CD14-positive monocyte (primary cell): ENCODE results near the gene RIC8A. TPM values are rescaled to one million over a fixed set of nuclear protein-coding genes. Genes with fewer than 3 reads are reported as not detected.

Source experiments
- DNase-seq, 3 donors: peaks; one replicate each; pipeline ENCODE4 v3.0.0-alpha.2; 2011 to 2022
- H2AFZ ChIP-seq: 2 replicates; pipeline ENCODE4 v1.6.0; 2012; ENCODE audit warnings: mild to moderate bottlenecking, low read depth, low read length, inconsistent platforms; ENCODE audit not compliant: insufficient read depth, poor library complexity, severe bottlenecking
- H3K27ac ChIP-seq, 2 donors: 1 replicate in 1 of 2; 2 replicates in 1 of 2; pipeline ENCODE4 v1.5.1; 2012 to 2013; ENCODE audit warnings: low read length in 2 of 2, control low read depth in 1 of 2, inconsistent platforms in 1 of 2, low read depth in 1 of 2, mild to moderate bottlenecking in 1 of 2
- H3K27me3 ChIP-seq, 2 donors: one replicate each; pipeline versions ENCODE4 v1.6.0 to v1.6.1; 2011 to 2013; ENCODE audit warnings: low read length in 2 of 2; ENCODE audit not compliant: control insufficient read depth in 2 of 2, insufficient read depth in 2 of 2
- H3K36me3 ChIP-seq, 2 donors: replicated peaks in 1 of 2; 1 replicate in 1 of 2; 2 replicates in 1 of 2; pipeline versions ENCODE4 v1.5.1 to v1.6.1; 2012 to 2013; ENCODE audit warnings: low read length in 2 of 2, control low read depth in 1 of 2, inconsistent platforms in 1 of 2, mild to moderate bottlenecking in 1 of 2; ENCODE audit not compliant: insufficient read depth in 2 of 2, control insufficient read depth in 1 of 2
- H3K4me1 ChIP-seq, 2 donors: 1 replicate in 1 of 2; 2 replicates in 1 of 2; pipeline versions ENCODE4 v1.5.1 to v1.6.1; 2012 to 2013; ENCODE audit warnings: low read length in 2 of 2, control low read depth in 1 of 2, inconsistent platforms in 1 of 2, mild to moderate bottlenecking in 1 of 2, moderate library complexity in 1 of 2; ENCODE audit not compliant: insufficient read depth in 2 of 2, control insufficient read depth in 1 of 2
- H3K4me2 ChIP-seq: replicated peaks from 2 replicates; pipeline ENCODE3; 2012; ENCODE audit warnings: low read length, moderate library complexity, mild to moderate bottlenecking; ENCODE audit not compliant: poor library complexity, severe bottlenecking; ENCODE audit errors: extremely low read depth
- H3K4me3 ChIP-seq, 3 experiments: fragments of 200-600 bp in 1 of 3; sonication (generic) in 1 of 3; replicated peaks in 1 of 3; 1 replicate in 2 of 3; 2 replicates in 1 of 3; pipeline ENCODE4 v1.5.1; 2011 to 2013; ENCODE audit warnings: low read length in 3 of 3, mild to moderate bottlenecking in 3 of 3, control low read depth in 2 of 3, low read depth in 2 of 3, inconsistent platforms in 1 of 3, moderate library complexity in 1 of 3
- H3K79me2 ChIP-seq: 2 replicates; pipeline ENCODE4 v1.6.0; 2012; ENCODE audit warnings: mild to moderate bottlenecking, control low read depth, inconsistent platforms, low read length, moderate library complexity; ENCODE audit not compliant: insufficient read depth
- H3K9ac ChIP-seq: 2 replicates; pipeline ENCODE4 v1.6.0; 2017; ENCODE audit warnings: low read length, mild to moderate bottlenecking; ENCODE audit not compliant: insufficient read depth, poor library complexity, severe bottlenecking
- H3K9me3 ChIP-seq, 2 donors: replicated peaks in 1 of 2; 1 replicate in 1 of 2; 2 replicates in 1 of 2; pipeline versions ENCODE4 v1.5.1 to v1.6.1; 2012 to 2013; ENCODE audit warnings: low read length in 2 of 2, control low read depth in 1 of 2; ENCODE audit not compliant: control insufficient read depth in 1 of 2, insufficient read depth in 1 of 2
- H4K20me1 ChIP-seq: 2 replicates; pipeline ENCODE4 v1.6.0; 2012; ENCODE audit warnings: mild to moderate bottlenecking, low read length, control low read depth, moderate library complexity; ENCODE audit not compliant: insufficient read depth
- H3K27ac Mint-ChIP-seq, 7 donors: one replicate each; pipeline ENCODE4 v1.8.0; 2020; ENCODE audit warnings: mild to moderate bottlenecking in 7 of 7, mixed read lengths in 7 of 7, moderate library complexity in 6 of 7, inconsistent platforms in 2 of 7
- H3K27me3 Mint-ChIP-seq, 3 donors: one replicate each; pipeline ENCODE4 v1.8.0; 2021 to 2022; ENCODE audit warnings: low read depth in 3 of 3, mild to moderate bottlenecking in 3 of 3, mixed read lengths in 3 of 3, moderate library complexity in 3 of 3, inconsistent platforms in 1 of 3
- H3K36me3 Mint-ChIP-seq, 2 donors: one replicate each; pipeline ENCODE4 v1.8.0; 2020; ENCODE audit warnings: mixed read lengths in 2 of 2, inconsistent platforms in 1 of 2, mild to moderate bottlenecking in 1 of 2
- H3K4me1 Mint-ChIP-seq: one replicate; pipeline ENCODE4 v1.8.0; 2020; ENCODE audit warnings: mild to moderate bottlenecking, mixed read lengths
- H3K4me3 Mint-ChIP-seq, 2 donors: one replicate each; pipeline ENCODE4 v1.8.0; 2020; ENCODE audit warnings: mild to moderate bottlenecking in 2 of 2, mixed read lengths in 2 of 2, moderate library complexity in 1 of 2
- H3K9me3 Mint-ChIP-seq, 7 donors: one replicate each; pipeline ENCODE4 v1.8.0; 2020 to 2022; ENCODE audit warnings: mixed read lengths in 7 of 7, mild to moderate bottlenecking in 6 of 7, moderate library complexity in 6 of 7, inconsistent platforms in 2 of 7
- WGBS: methylation state at CpG from one replicate; pipeline ENCODE4 v1.1.5; 2013; ENCODE audit warnings: missing lambda C conversion rate; ENCODE audit not compliant: insufficient coverage; 5-methylcytosine and 5-hydroxymethylcytosine counted together
- intact Hi-C, 2 donors: fragments of 100-400 bp; cut with micrococcal nuclease; formaldehyde crosslinking; loops; one replicate each; pipeline versions ENCODE4 v1.15.0 to v1.15.1; 2023
- polyA plus RNA-seq, 3 donors: library from polyadenylated mRNA; depleted of rRNA in 1 of 3; unstranded in 2 of 3; stranded (reverse) in 1 of 3; fragments of 300-500 nt in 2 of 3; fragments of >200 nt in 1 of 3; fragmentation: Illumina TruSeq in 2 of 3; gene quantifications; 1 replicate in 2 of 3; 2 replicates in 1 of 3; pipeline ENCODE4 v1.2.3, GENCODE V29; 2012 to 2021
- TF ChIP-seq, protein P1 (sequence below): fragments of 200-600 bp; IDR thresholded peaks from one replicate; pipeline ENCODE4 v1.8.0; 2022; ENCODE audit warnings: antibody characterized with exemption, mild to moderate bottlenecking

RIC8A gene
- polyA plus RNA-seq, 3 donors = 51.1 to 79.1 (median 56.5) TPM

DNA sequence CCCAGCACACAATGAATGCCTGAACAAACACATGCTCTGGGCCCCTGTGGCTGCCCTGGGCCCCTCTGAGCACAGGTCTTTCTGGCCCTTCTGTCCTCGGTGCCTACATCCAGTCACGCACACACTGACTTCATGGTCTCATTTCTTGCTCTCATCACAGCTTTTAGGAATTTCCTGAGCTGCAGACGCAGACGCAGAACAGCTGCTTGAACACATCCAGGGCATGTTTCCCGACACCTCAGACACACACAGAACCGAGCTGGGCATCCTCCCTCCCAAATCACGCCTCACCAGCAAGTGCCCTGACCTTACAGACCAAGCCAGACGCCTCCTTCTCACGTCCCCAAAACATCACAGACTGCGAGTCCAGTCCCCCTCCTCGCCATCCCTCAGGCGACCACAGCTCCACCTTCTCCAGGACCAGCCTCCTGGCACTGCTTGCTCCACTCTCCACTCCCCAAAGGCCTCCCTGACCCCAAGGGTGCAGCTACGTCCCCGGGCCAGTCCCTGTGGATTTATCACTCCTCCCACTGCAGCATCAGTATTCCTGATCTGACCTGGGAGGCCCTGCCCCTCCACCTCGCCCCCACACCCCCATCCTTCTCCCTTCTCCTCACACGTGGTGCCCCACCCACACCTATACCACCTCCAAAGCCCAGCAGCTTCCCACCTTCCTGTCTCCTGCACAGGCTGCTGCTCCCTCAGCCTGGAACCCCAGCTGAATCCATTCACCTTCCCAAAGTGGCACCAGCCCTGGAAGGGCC is 15.7 kb downstream of the RIC8A start:
- H3K36me3 Mint-ChIP-seq = peaks cover 20 to 26% of the 10 kb centered on the region in 2 donors
- H3K4me3 Mint-ChIP-seq = no peak overlapping the region
- Histone ChIP-seq H3K9me3 (no peaks in the 10 kb centered on the region), H3K27ac (no peak overlapping the region), H2AFZ (no peak overlapping the region), H4K20me1 (no peaks in the 10 kb centered on the region), H3K4me3 (no peak overlapping the region), H3K36me3 (peaks cover 0 to 7% of the 10 kb centered on the region in 2 donors), H3K9ac (no peak overlapping the region), H3K79me2 (no peaks in the 10 kb centered on the region), H3K4me1 (no peaks in the 10 kb centered on the region), H3K27me3 (no peaks in the 10 kb centered on the region), H3K4me2 (no peak overlapping the region)
- no peak for DNase-seq
- H3K27me3 Mint-ChIP-seq = peaks cover 0 to 2% (median 0%) of the 10 kb centered on the region in 3 donors
- WGBS = 95% methylated on average over 16 of the region's 16 CpGs
- H3K9me3 Mint-ChIP-seq = no peaks in the 10 kb centered on the region
- H3K4me1 Mint-ChIP-seq = no peaks in the 10 kb centered on the region
- intact Hi-C loops = no loop called here
- H3K27ac Mint-ChIP-seq = peak overlapping the region in 2 of 7 donors; percentile 7 to 53
- TF ChIP-seq, protein P1, sequence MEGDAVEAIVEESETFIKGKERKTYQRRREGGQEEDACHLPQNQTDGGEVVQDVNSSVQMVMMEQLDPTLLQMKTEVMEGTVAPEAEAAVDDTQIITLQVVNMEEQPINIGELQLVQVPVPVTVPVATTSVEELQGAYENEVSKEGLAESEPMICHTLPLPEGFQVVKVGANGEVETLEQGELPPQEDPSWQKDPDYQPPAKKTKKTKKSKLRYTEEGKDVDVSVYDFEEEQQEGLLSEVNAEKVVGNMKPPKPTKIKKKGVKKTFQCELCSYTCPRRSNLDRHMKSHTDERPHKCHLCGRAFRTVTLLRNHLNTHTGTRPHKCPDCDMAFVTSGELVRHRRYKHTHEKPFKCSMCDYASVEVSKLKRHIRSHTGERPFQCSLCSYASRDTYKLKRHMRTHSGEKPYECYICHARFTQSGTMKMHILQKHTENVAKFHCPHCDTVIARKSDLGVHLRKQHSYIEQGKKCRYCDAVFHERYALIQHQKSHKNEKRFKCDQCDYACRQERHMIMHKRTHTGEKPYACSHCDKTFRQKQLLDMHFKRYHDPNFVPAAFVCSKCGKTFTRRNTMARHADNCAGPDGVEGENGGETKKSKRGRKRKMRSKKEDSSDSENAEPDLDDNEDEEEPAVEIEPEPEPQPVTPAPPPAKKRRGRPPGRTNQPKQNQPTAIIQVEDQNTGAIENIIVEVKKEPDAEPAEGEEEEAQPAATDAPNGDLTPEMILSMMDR = no peak

DNA sequence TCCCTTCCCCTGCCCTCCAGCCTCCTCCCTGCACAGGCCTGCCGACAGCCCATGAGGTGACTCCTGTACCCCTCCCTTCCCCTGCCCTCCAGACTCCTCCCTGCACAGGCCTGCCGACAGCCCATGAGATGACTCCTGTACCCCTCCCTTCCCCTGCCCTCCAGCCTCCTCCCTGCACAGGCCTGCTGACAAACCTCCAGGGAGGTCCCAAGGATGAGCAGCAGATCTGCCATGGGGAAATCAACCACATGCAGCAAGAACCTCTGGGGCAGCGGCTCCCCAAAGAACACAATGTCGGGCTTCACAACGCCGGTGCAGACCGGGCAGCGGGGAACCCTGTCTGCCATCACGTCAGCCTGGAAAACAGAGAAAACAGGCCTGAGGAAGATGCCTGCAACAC is 16.4 kb downstream of the RIC8A start:
- H3K36me3 ChIP-seq = peaks cover 0 to 7% of the 10 kb centered on the region in 2 donors
- WGBS = 100% methylated on average over 7 of the region's 9 CpGs
- H3K27ac Mint-ChIP-seq = no peak overlapping the region
- H3K27me3 Mint-ChIP-seq = peaks cover 0 to 2% (median 0%) of the 10 kb centered on the region in 3 donors
- no peak overlapping the region for H3K27ac ChIP-seq
- intact Hi-C loops = no loop called here
- H3K27me3 ChIP-seq = no peaks in the 10 kb centered on the region
- no peak overlapping the region for H3K4me3 ChIP-seq
- no peak overlapping the region for H3K9ac ChIP-seq
- no peaks in the 10 kb centered on the region for H3K79me2 ChIP-seq
- no peaks in the 10 kb centered on the region for H3K9me3 Mint-ChIP-seq
- no peaks in the 10 kb centered on the region for H3K4me1 Mint-ChIP-seq
- peaks cover 16 to 26% of the 10 kb centered on the region in 2 donors for H3K36me3 Mint-ChIP-seq
- H4K20me1 ChIP-seq = no peaks in the 10 kb centered on the region
- no peak overlapping the region for H2AFZ ChIP-seq
- DNase-seq = no peak
- no peaks in the 10 kb centered on the region for H3K9me3 ChIP-seq
- no peak overlapping the region for H3K4me3 Mint-ChIP-seq
- no peak overlapping the region for H3K4me2 ChIP-seq
- no peaks in the 10 kb centered on the region for H3K4me1 ChIP-seq
- TF ChIP-seq, protein P1 = no peak
